Gastrocnemius medialis (tissue), 4 donors: ENCODE results near the gene FAM78A. TPM values are rescaled to one million over a fixed set of nuclear protein-coding genes. Genes with fewer than 3 reads are reported as not detected.
"Not testable (repeated sequence)": the region's sequence is repeated elsewhere in the genome, so short reads cannot be mapped to it uniquely, and the experiment has no call there.

Experiments used
- ATAC-seq, 2 donors: fragments of 150-250 bp; one replicate each; pipeline ENCODE4 v1.9.1; 2016
- DNase-seq, 2 donors: peaks; one replicate each; pipeline ENCODE4 v3.0.0-alpha.2; 2019
- H3K27ac ChIP-seq, 4 donors: fragments of 200-600 bp; sonication (generic); 1 replicate in 1 of 4; 2 replicates in 3 of 4; pipeline ENCODE4 v1.5.1; 2016 to 2018; ENCODE audit warnings: mild to moderate bottlenecking in 2 of 4, moderate library complexity in 1 of 4
- H3K27me3 ChIP-seq, 3 donors: fragments of 200-600 bp; sonication (generic) in 2 of 3; 1 replicate in 1 of 3; 2 replicates in 2 of 3; pipeline versions ENCODE4 v1.5.1 to v1.6.0; 2016 to 2019; ENCODE audit warnings: mild to moderate bottlenecking in 1 of 3, moderate library complexity in 1 of 3
- H3K36me3 ChIP-seq, 2 donors: fragments of 200-600 bp; sonication (generic) in 1 of 2; one replicate each; pipeline ENCODE4 v1.5.1; 2017 to 2018
- H3K4me1 ChIP-seq, 2 donors: fragments of 200-600 bp; sonication (generic) in 1 of 2; one replicate each; pipeline ENCODE4 v1.5.1; 2016 to 2017; ENCODE audit warnings: mild to moderate bottlenecking in 2 of 2
- H3K4me3 ChIP-seq, 4 donors: fragments of 200-600 bp; sonication (generic) in 3 of 4; 1 replicate in 1 of 4; 2 replicates in 3 of 4; pipeline ENCODE4 v1.5.1; 2016 to 2019; ENCODE audit warnings: mild to moderate bottlenecking in 2 of 4
- H3K9me3 ChIP-seq, 3 donors: fragments of 200-600 bp; sonication (generic) in 2 of 3; 1 replicate in 1 of 3; 2 replicates in 2 of 3; pipeline ENCODE4 v1.5.1; 2016 to 2019
- CTCF ChIP-seq, 5 experiments: fragments of 450-650 bp in 3 of 5; fragments of 200-600 bp in 2 of 5; sonication (generic) in 2 of 5; IDR thresholded peaks in 4 of 5; conservative IDR thresholded peaks in 1 of 5; 1 replicate in 4 of 5; 2 replicates in 1 of 5; pipeline ENCODE4 v1.5.1; 2016 to 2019; ENCODE audit warnings: antibody characterized with exemption in 5 of 5, mild to moderate bottlenecking in 3 of 5, moderate library complexity in 3 of 5
- POLR2A ChIP-seq, 2 donors: fragments of 450-650 bp; IDR thresholded peaks; one replicate each; pipeline ENCODE4 v1.6.1; 2017; ENCODE audit warnings: antibody characterized with exemption in 2 of 2, mild to moderate bottlenecking in 2 of 2, moderate library complexity in 2 of 2
- in situ Hi-C, 4 donors: fragments of 200-750 bp; cut with MboI; loops; one replicate each; pipeline versions ENCODE4 v1.15.0 to v1.8.0; 2017; ENCODE audit warnings: low sequenced_read_pairs in 4 of 4
- intact Hi-C: fragments of 100-400 bp; cut with DNase I; formaldehyde crosslinking; loops from one replicate; pipeline ENCODE4 v1.15.1; 2023; ENCODE audit warnings: low total_unique reads
- total RNA-seq, 4 donors: library from RNA; depleted of rRNA; stranded (reverse); fragments of >200 nt; gene quantifications; one replicate each; pipeline versions ENCODE4 v1.1.0 to v1.2.3, GENCODE V29; 2016

Gene FAM78A
- total RNA-seq, 4 donors from 2014 or later, result 3.6 to 16.0 (median 10.1) TPM

- Histone ChIP-seq H3K4me1 (peaks cover 27 to 38% of the 10 kb centered on the region in 2 donors), H3K27me3 (no peaks in the 10 kb centered on the region), H3K36me3 (peaks cover 0 to 2% of the 10 kb centered on the region in 2 donors), H3K9me3 (no peaks in the 10 kb centered on the region), H3K4me3 (no peak overlapping the region), H3K27ac (peak overlapping the region; percentile 85 to 95 (median 90))
- intact Hi-C loops, result no loop called here
- TF ChIP-seq POLR2A (IDR thresholded peaks at IDR 0.05) (no peak), CTCF (IDR thresholded peaks at IDR 0.05 in 4 of 5, conservative IDR thresholded peaks at IDR 0.05 in 1 of 5) (no peak)
- no peak for ATAC-seq
- in situ Hi-C loops, result no loop called here
- DNase-seq, result peak in 1 of 2 donors; percentile 17
These were observed 21.7 kb downstream of the FAM78A start for GRCh38 chr9:131254626-131255025.

GRCh38 chr9:131253891-131254491 is 22.3 kb downstream of the FAM78A start:
- Histone ChIP-seq H3K4me1 (peaks cover 27 to 38% of the 10 kb centered on the region in 2 donors), H3K36me3 (no peaks in the 10 kb centered on the region), H3K4me3 (no peak overlapping the region), H3K27me3 (no peaks in the 10 kb centered on the region), H3K27ac (peak overlapping the region; percentile 85 to 95 (median 90)), H3K9me3 (no peaks in the 10 kb centered on the region)
- DNase-seq (peak; percentile 83 to 86), ATAC-seq (peak; percentile 79 to 85)
- TF ChIP-seq CTCF (IDR thresholded peaks at IDR 0.05 in 4 of 5, conservative IDR thresholded peaks at IDR 0.05 in 1 of 5) (no peak), POLR2A (IDR thresholded peaks at IDR 0.05) (peak; percentile 39 to 54)
- intact Hi-C loops, result no loop called here
- in situ Hi-C loops, result no loop called here

- in situ Hi-C loops (no loop called here), intact Hi-C loops (no loop called here)
- H3K27me3 ChIP-seq, result no peaks in the 10 kb centered on the region
- no peak for TF ChIP-seq POLR2A (IDR thresholded peaks at IDR 0.05)
- TF ChIP-seq CTCF (IDR thresholded peaks at IDR 0.05 in 4 of 5, conservative IDR thresholded peaks at IDR 0.05 in 1 of 5), result no peak
- no peaks in the 10 kb centered on the region for H3K36me3 ChIP-seq
- H3K4me1 ChIP-seq, result peaks cover 27 to 32% of the 10 kb centered on the region in 2 donors
- DNase-seq (no peak), ATAC-seq (no peak)
- peak overlapping the region in 1 of 4 donors; percentile 93 for H3K27ac ChIP-seq
- H3K4me3 ChIP-seq, result no peak overlapping the region
- no peaks in the 10 kb centered on the region for H3K9me3 ChIP-seq
These were observed 24.2 kb downstream of the FAM78A start for GRCh38 chr9:131252120-131252519.

GRCh38 chr9:131246618-131247017 is 29.7 kb downstream of the FAM78A start:
- Histone ChIP-seq H3K36me3 (no peaks in the 10 kb centered on the region), H3K4me1 (no peaks in the 10 kb centered on the region), H3K9me3 (no peaks in the 10 kb centered on the region), H3K27me3 (no peaks in the 10 kb centered on the region), H3K4me3 (no peak overlapping the region), H3K27ac (no peak overlapping the region)
- DNase-seq, result no peak
- ATAC-seq, result no peak
- TF ChIP-seq CTCF (IDR thresholded peaks at IDR 0.05 in 4 of 5, conservative IDR thresholded peaks at IDR 0.05 in 1 of 5), result no peak
- no peak for TF ChIP-seq POLR2A (IDR thresholded peaks at IDR 0.05)
- in situ Hi-C loops, result loop anchor here in 3 of 4 donors (10.0 kb wide), 1 partner anchor 88 kb away; no protein-coding TSS in a partner anchor
- intact Hi-C loops, result no loop called here

GRCh38 chr9:131244331-131244730 is 32.0 kb downstream of the FAM78A start:
- DNase-seq, H3K4me3 ChIP-seq, intact Hi-C loops, H3K4me1 ChIP-seq, H3K9me3 ChIP-seq, ATAC-seq, H3K36me3 ChIP-seq, H3K27me3 ChIP-seq, H3K27ac ChIP-seq: not testable (repeated sequence)
- in situ Hi-C loops, result loop anchor here (5.0 to 10.0 kb wide), 2 partner anchors 90 to 93 kb away; no protein-coding TSS in a partner anchor
